Activated CD8-positive, alpha-beta memory T cell treated with anti-CD3 and anti-CD28 coated beads, Interleukin-2, amount 50 U/mL, for 4 hours (primary cell): ENCODE data around the gene VSTM2L.
"Not testable (repeated sequence)": the region's sequence is repeated elsewhere in the genome, so short reads cannot be mapped to it uniquely, and the experiment has no call there.

Source experiments
- DNase-seq: peaks from one replicate; pipeline ENCODE4 v3.0.0-alpha.2; 2020

Gene VSTM2L

GRCh38 chr20:37939701-37940560 lies 37.0 kb downstream of the VSTM2L start:
- DNase-seq = no peak

- no peak for DNase-seq
Observed at GRCh38 chr20:37940858-37941257, 37.9 kb downstream of the VSTM2L start.

- DNase-seq = no peak
Observed at GRCh38 chr20:37941332-37941731, 38.4 kb downstream of the VSTM2L start.

GRCh38 chr20:37941992-37942391 lies 39.1 kb downstream of the VSTM2L start:
- no peak for DNase-seq

GRCh38 chr20:37943033-37943432 lies 40.1 kb downstream of the VSTM2L start:
- DNase-seq = no peak

- DNase-seq = no peak
Observed at GRCh38 chr20:37943501-37944455, 40.9 kb downstream of the VSTM2L start.

- no peak for DNase-seq
Observed at GRCh38 chr20:37944456-37944981, 41.6 kb downstream of the VSTM2L start.

GRCh38 chr20:37945091-37945547 lies 42.2 kb downstream of the VSTM2L start:
- no peak for DNase-seq

- DNase-seq = no peak
Observed at GRCh38 chr20:37946946-37947345, 44.0 kb downstream of the VSTM2L start.

GRCh38 chr20:37947943-37948342 lies 45.0 kb downstream of the VSTM2L start:
- DNase-seq = no peak

- DNase-seq = no peak
Observed at GRCh38 chr20:37948956-37949355, 46.0 kb downstream of the VSTM2L start.

- no peak for DNase-seq
Observed at GRCh38 chr20:37954190-37954589, 51.3 kb downstream of the VSTM2L start.

- no peak for DNase-seq
Observed at GRCh38 chr20:37954626-37955025, 51.7 kb downstream of the VSTM2L start.

- no peak for DNase-seq
Observed at GRCh38 chr20:37955511-37955910, 52.6 kb downstream of the VSTM2L start.

- no peak for DNase-seq
Observed at GRCh38 chr20:37956107-37956585, 53.2 kb downstream of the VSTM2L start.

GRCh38 chr20:37958856-37959520 lies 56.1 kb downstream of the VSTM2L start:
- DNase-seq = no peak

- DNase-seq = no peak
Observed at GRCh38 chr20:37961066-37961465, 58.1 kb downstream of the VSTM2L start.

- DNase-seq = not testable (repeated sequence)
Observed at GRCh38 chr20:37963483-37963882, 60.6 kb downstream of the VSTM2L start.

GRCh38 chr20:37968841-37969401 lies 66.0 kb downstream of the VSTM2L start:
- no peak for DNase-seq

- DNase-seq = no peak
Observed at GRCh38 chr20:37969949-37970855, 67.3 kb downstream of the VSTM2L start.

- no peak for DNase-seq
Observed at GRCh38 chr20:37970856-37971245, 67.9 kb downstream of the VSTM2L start.
